GM12864 (cell line): ENCODE results near the gene STXBP2.

Source experiments
- DNase-seq: peaks from one replicate; pipeline ENCODE4 v3.0.0-alpha.2; 2011; ENCODE audit warnings: low read depth
- H3K4me3 ChIP-seq: 2 replicates; pipeline ENCODE4 v1.5.1; 2011; ENCODE audit warnings: mild to moderate bottlenecking, low read depth, low read length, control low read depth
- TF ChIP-seq, protein P1 (sequence below): IDR thresholded peaks from 2 replicates; pipeline ENCODE4 v1.5.1; 2011; ENCODE audit warnings: low read depth, mild to moderate bottlenecking, moderate library complexity, low read length, control low read depth, inconsistent platforms; ENCODE audit errors: missing control alignments

The STXBP2 gene

GRCh38 chr19:7676376-7676775, 39.5 kb downstream of the STXBP2 start:
- no peak for DNase-seq
- peak overlapping the region; percentile 11; the same call in 1 of the 2 replicates for H3K4me3 ChIP-seq
- TF ChIP-seq, protein P1, sequence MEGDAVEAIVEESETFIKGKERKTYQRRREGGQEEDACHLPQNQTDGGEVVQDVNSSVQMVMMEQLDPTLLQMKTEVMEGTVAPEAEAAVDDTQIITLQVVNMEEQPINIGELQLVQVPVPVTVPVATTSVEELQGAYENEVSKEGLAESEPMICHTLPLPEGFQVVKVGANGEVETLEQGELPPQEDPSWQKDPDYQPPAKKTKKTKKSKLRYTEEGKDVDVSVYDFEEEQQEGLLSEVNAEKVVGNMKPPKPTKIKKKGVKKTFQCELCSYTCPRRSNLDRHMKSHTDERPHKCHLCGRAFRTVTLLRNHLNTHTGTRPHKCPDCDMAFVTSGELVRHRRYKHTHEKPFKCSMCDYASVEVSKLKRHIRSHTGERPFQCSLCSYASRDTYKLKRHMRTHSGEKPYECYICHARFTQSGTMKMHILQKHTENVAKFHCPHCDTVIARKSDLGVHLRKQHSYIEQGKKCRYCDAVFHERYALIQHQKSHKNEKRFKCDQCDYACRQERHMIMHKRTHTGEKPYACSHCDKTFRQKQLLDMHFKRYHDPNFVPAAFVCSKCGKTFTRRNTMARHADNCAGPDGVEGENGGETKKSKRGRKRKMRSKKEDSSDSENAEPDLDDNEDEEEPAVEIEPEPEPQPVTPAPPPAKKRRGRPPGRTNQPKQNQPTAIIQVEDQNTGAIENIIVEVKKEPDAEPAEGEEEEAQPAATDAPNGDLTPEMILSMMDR: no peak

DNA sequence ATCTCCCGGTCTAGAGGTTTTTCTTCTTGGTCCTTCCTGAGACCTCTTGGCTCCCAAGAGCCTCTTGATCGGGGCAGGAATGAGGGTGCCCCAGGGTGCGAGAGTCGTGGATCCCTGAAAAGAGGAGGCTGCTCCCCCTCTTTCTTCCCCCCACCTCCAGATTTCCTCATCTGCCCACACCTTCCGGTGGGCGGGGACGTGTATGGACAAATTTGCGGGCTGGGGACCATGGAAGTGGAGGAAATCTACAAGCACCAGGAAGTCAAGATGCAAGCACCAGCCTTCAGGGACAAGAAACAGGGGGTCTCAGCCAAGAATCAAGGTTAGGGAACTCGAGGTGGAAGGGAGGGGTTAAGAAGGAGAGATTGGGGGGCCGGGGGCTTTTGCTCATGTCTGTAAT, 39.9 kb downstream of the STXBP2 start, which contains the start of gene MCEMP1:
TSS of gene MCEMP1 (plus strand) at position 237 of the 400 bp plus-strand sequence. CDS start at position 268, 31 bp downstream.
- DNase-seq: no peak
- H3K4me3 ChIP-seq: peak within 1 kb of the TSS; percentile 11; the same call in 1 of the 2 replicates
- TF ChIP-seq, protein P1: no peak

- TF ChIP-seq, protein P1: no peak
- no peak for DNase-seq
- no peak overlapping the region for H3K4me3 ChIP-seq
Measured at GRCh38 chr19:7677669-7678311, 40.9 kb downstream of the STXBP2 start.

DNA sequence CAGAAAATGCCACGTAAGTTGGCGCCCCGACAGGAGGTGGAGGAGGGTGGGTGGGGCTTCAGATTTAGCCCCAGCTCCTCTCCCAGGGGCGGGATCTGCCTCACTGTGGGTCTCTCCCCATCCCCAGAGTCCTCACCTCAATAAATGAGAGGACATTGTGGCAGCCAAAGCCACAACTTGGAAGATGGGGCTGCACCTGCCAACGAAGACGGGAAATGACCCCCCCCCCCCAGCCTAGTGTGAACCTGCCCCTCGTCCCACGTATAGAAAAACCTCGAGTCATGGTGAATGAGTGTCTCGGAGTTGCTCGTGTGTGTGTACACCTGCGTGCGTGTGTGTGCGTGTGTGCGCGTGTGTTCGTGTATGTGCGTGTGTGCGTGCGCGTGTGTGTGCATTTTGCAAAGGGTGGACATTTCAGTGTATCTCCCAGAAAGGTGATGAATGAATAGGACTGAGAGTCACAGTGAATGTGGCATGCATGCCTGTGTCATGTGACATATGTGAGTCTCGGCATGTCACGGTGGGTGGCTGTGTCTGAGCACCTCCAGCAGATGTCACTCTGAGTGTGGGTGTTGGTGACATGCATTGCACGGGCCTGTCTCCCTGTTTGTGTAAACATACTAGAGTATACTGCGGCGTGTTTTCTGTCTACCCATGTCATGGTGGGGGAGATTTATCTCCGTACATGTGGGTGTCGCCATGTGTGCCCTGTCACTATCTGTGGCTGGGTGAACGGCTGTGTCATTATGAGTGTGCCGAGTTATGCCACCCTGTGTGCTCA, 42.3 kb downstream of the STXBP2 start:
- peak; percentile 76 for DNase-seq
- TF ChIP-seq, protein P1: peak; percentile 76
- H3K4me3 ChIP-seq: no peak overlapping the region

- TF ChIP-seq, protein P1: no peak
- H3K4me3 ChIP-seq: peak overlapping the region; percentile 98
- DNase-seq: no peak
Measured at GRCh38 chr19:7679771-7680605, 43.1 kb downstream of the STXBP2 start.

GRCh38 chr19:7680606-7681339, 43.9 kb downstream of the STXBP2 start, which contains the start of gene TRAPPC5:
TRAPPC5 (plus strand) TSS chr19:7680833; CDS start chr19:7682254, 1,421 bp downstream.
- TF ChIP-seq, protein P1: peak; percentile 88
- DNase-seq: peak; percentile 53
- H3K4me3 ChIP-seq: peak within 1 kb of the TSS; percentile 98
